NK-92 (cell line): Measurements from ENCODE around the gene MGAM2.

ENCODE experiments used
- DNase-seq: peaks from one replicate; lab custom pipeline; 2025; ENCODE audit not compliant: unreplicated experiment; lab: John Stamatoyannopoulos, UW

The MGAM2 gene

DNA sequence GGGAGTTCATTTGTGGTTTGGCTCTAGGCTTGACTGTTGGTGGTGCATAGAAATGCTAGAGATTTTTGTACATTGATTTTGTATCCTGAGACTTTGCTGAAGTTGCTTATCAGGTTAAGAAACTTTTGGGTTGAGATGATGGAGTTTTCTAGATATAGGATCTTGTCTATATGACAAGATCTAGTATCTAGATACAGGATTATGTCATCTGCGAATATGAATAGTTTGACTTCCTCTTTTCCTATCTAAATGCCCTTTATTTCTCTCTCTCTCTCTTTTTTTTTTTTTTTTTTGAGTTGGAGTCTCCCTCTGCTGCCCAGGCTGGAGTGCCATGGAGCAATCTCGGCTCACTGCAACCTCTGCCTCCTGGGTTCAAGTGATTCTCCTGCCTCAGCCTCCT is 62.9 kb downstream of the MGAM2 start:
- no peak for DNase-seq

DNA sequence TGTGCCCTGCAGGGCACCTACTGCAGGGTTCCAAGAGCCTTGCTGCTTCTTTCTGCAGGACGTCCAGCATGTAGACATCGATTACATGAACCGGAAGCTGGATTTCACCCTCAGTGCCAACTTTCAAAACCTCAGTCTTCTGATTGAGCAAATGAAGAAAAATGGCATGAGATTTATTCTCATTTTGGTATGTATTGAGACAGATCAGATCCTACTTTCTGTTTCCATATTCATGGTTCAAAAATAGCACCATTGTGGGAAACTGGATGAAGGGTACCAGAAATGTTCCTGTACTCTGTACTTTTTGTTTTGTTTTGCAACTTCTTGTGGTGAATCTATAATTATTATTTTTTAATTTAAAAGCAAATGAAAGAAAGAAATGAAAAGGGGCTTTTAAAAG is 64.1 kb downstream of the MGAM2 start:
- DNase-seq, result no peak

DNA sequence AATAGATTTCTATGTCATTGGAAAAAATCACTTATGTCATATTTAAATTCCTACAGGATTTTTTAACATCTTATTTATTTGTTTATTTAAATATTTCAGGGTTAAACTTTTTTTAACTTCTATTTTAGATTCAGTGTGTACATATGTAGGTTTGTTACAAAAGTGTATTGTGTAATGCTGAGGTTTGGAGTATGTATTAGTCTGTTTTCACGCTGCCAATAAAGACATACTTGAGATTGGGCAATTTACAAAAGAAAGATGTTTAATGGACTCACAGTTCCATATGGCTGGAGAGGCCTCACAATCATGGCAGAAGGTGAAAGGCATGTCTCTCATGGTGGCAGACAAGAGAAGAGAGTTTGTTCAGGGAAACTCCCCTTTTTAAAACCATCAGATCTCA is 65.4 kb downstream of the MGAM2 start:
- DNase-seq, result no peak

DNA sequence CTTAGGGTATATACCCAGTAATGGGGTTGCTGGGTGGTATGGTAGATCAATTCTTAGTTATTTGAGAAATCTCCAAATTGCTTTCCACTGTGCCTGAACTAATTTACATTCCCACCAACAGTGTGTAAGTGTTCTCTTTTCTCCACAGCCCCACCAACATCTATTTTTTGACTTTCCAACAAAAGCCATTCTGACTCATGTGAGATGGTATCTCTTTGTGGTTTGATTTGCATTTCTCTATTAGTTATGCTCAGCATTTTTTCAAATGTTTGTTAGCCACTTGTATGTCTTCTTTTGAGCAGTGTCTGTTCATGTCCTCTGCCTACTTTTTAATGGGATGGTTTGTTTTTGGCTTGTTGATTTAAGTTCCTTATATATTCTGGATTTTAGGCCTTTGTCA is 66.4 kb downstream of the MGAM2 start:
- DNase-seq, result no peak

DNA sequence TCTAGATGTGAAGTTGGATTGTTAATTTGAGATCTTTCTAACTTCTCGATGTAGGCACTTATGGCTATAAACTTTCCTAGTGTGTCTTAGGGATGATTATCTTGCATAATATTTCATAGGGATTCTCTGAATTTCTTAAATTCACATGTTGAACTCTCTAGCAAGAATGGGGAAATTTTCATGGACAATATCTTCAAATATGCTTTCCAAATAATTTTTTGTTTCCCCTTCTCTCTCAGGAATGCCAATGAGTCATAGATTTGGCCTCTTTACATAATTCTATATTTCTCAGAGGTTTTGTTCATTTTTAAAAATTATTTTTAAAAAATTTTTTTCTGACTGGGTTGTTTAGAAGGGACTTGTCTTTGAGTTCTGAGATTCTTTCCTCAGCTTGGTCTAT is 68.9 kb downstream of the MGAM2 start:
- DNase-seq, result no peak

DNA sequence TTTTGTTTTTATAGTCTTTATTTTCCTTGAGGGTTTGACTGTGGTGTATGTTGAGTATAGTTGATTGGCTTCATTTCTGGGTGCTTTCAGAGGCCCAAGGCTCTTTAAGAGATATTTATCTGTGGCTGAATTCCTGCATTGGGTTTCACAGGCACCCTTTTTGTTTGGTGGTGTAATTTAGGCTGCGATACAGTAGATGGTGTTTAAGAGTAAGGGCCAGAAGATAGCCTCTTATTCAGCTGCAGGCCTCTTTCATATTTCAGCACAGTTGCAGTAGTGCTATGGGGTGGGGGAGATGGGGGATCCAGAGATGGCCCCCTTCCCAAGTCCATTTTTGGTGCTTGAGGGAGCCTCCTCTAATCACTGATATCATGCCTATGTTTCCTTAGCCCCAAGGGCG is 69.7 kb downstream of the MGAM2 start:
- DNase-seq, result no peak

DNA sequence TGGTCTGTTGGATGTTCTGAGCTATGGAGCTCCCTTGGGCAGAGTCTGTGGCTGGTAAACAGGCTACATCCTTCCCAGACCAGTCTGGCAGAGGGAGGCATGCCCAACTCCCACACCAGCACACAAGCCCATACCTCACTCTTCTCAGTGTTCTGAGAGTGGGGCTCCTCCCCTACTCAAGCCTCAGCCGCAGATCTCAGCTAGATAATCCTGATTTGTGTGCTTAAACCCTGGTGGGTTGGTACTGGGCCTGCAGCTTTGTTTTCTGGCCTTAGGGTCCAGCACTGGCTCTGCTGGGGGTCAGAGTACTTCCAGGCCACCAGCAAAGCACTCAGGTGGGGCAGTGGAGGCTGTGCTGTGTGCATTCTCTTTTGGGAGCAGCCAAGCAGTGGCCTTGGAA is 70.4 kb downstream of the MGAM2 start:
- no peak for DNase-seq

DNA sequence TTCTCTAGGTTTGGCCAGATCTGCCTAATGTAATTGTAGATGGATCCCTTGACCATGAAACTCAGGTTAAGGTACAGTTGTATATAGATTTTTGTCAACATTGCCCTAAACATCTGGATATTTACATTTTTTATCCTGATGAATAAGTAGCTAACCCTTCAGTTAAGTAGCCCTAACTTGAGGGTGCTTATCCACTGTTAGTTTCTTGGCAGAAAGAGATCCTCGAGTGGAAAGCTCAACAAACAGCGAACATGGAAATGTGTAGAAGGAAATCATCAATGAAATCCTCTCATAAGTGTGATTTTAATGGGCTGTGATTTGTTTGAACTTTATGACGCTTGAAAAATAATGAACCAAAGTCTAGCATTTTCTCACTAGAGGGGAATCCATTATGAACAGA is 73.6 kb downstream of the MGAM2 start:
- DNase-seq, result no peak

DNA sequence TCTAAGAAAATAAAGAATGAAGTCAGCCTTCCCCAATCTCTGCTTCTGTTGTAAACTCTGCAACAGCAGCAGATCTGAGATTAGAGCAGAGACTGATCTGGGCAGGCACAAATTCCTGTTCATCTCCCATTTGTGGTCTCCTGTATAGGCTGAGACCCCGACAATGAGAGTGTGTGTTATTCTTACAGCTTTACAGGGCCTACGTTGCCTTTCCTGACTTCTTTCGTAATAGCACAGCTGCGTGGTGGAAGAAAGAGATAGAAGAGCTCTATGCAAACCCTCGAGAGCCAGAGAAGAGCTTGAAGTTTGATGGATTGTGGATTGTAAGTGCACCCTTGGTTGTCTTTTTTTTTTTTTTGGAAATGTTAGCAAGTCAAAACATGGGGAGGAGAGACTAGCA is 74.3 kb downstream of the MGAM2 start:
- no peak for DNase-seq

DNA sequence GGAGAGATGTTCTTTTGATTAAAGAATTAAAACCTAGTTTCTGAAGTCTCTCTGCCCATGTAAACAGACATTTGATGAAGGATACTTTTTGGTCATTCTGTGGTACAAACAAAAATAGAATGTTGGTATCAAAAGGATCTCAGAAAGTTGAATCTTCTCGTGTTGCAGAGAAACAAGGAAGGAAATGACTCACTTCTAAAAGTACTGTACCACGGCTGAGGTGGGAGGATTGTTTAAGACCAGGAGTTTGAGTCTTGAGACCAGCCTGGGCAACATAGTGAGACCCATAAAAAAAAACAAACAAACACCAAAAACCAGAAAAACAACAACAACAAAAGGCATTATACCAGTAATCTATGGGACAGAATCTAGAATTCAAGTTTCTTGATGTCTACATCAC is 76.6 kb downstream of the MGAM2 start:
- DNase-seq, result no peak

DNA sequence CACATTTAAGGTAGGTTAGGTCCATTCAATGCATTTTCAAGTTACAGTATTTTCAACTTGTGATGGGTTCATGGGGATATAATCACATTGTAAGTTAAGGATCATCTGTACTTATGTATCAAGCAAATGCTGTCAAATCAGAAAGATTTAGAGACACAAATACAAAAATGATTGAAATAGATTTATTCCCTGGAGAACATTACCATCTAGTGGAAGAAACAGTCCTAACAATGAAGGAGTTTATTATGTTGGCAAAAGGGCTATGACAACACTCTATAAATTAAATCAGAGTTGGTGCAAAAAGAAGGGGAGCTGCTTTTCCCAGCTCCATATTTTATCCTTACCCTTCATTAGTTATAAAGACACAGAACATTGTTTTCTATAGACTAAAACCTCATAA is 77.3 kb downstream of the MGAM2 start:
- no peak for DNase-seq

DNA sequence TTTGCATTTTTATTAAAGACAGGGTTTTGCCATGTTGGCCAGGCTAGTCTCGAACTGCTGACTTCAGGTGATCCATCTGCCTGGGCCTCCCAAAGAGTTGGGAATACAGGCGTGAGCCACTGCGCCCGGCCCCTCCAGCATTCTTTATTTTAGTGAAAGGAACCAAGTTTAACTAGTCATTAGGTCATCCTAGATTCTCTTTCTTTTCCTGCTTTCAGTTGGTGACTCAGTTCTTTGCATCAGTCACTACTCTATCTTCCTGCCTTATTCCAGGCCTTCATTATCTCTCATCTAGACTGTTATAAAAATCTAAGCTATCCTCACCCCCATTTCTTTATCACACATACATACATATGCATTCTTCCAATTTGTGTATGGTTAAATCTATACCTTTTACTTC is 82.7 kb downstream of the MGAM2 start:
- DNase-seq, result no peak

DNA sequence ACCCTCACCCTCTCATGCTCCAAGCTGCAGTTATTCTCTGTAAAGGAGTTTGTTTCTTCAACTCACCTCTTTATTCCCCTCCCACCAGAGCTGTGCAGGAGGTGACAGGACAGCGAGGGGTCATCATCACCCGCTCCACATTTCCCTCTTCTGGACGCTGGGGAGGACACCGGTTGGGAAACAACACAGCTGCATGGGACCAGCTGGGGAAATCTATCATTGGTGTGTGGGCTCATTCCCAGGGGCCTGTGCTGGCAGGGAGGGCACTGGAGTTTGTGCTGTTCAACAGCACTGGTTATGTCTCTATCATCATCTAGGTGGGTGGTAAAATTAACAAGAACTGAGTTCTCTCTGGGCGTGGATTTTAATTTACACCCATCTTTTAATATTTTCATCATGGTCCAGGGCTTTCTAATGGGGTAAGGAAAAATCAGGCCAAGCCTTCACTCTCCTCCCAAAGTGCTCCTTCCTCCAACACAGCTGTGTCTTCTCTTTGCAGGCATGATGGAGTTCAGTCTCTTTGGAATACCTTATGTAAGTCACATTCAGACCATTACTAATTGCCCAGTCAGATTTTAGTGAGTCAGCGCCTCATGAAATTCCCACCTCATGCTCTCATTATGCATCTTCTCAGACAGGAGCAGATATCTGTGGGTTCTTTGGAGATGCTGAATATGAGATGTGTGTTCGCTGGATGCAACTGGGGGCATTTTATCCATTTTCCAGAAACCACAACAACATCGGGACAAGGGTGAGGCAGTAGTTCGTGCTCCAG is 84.7 kb downstream of the MGAM2 start:
- DNase-seq, result no peak

DNA sequence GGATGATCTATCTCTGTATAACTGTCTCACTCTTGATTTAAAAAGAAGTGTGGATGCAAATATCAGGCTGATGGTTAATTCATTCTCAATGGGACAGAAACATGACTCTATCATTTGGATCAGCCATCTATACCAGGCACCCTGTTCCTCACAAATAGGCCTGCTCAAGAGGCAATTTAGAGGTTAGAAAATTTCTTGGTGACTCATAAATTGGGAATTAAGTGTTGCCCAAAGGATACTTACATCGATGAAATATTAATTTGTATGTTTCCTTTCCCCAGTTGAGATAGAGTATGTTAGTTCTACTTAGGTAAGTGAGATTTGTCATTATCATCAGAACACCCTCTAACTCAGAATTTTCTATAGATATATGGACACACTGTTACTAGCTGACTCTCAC is 88.7 kb downstream of the MGAM2 start:
- no peak for DNase-seq

DNA sequence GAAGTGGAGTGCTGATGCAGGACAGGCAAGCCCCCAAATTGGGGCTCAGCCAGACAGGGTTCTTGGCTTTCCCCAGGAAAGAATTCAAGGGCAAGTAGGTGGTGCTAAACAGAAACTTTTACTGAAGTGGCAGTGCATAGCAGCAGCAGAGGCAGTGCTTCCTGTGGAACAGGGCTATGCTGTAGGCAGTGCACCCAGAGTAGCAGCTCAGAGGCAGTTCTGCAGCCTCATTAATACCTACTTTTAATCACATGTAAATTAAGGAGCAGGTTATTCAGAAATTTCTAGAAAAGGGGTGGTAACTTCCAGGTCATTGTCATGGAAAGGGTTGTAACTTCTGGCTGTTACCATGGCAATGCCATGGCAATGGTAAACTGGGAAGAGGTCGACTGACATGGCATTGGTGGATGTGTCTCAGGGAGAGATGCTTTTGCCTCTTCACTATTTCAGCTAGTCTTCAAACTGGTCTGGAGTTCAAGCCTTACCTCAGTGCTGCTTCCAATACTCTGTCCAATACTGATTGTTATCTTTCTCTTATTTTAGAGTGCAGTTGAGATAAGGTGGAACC is 117.1 kb downstream of the MGAM2 start:
- no peak for DNase-seq

DNA sequence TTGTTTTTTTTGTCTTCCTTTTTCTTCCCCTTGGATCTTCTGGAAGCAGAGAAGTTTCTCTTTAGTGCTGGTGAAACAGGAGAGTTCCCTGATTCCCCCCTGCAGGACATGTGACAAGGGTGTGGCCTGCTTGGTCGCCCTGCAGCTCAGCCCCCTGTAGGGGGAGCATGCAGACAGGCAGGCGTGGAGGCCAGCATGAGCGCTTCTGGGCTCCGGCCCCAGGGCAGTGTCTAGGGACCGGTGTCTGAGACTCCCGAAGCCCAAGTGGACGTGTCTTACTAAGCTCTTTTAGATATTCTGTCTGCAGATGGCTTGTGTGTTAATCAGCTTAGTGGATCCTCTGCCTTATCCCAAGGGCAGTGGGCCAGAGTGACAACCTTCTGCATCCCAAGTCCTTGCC is 120.2 kb downstream of the MGAM2 start:
- DNase-seq, result no peak

DNA sequence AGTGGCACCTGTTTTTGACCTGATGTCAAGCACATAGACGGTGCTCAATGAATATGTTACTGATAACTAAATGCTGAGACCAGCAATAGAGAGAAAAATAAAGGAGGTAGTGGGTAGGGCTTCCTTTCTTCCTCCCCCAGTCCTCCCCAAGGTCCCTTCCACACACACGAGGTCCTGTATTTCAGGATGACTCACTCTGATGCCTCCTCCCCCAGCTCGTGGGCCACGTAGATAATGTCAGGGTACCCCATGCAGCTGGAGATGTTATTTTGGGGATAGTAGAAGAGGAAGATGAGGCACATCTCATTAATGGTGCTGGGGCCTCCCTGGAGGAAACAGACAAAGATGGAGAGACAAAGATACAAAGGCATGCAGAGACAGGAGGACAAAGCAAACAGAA is 129.0 kb downstream of the MGAM2 start:
- DNase-seq, result no peak

DNA sequence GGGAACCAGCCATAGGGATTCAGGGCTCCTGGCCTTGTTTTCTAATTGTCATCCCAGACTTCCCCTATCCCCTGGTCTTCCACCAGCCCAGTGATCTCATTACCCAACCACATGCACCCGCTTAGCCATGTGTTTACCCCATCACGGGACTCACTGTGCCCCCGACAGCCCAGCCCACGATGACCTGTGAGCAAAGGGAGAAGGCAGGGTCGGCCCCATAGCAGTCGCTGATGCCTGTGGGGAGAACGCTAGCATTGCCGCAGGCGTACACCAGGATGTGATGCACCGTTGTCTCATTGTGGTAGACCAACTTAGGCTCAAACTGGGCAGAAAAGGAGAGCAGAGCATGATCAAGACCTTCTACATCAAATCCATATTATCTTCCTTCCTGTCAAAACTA is 132.3 kb downstream of the MGAM2 start:
- no peak for DNase-seq

DNA sequence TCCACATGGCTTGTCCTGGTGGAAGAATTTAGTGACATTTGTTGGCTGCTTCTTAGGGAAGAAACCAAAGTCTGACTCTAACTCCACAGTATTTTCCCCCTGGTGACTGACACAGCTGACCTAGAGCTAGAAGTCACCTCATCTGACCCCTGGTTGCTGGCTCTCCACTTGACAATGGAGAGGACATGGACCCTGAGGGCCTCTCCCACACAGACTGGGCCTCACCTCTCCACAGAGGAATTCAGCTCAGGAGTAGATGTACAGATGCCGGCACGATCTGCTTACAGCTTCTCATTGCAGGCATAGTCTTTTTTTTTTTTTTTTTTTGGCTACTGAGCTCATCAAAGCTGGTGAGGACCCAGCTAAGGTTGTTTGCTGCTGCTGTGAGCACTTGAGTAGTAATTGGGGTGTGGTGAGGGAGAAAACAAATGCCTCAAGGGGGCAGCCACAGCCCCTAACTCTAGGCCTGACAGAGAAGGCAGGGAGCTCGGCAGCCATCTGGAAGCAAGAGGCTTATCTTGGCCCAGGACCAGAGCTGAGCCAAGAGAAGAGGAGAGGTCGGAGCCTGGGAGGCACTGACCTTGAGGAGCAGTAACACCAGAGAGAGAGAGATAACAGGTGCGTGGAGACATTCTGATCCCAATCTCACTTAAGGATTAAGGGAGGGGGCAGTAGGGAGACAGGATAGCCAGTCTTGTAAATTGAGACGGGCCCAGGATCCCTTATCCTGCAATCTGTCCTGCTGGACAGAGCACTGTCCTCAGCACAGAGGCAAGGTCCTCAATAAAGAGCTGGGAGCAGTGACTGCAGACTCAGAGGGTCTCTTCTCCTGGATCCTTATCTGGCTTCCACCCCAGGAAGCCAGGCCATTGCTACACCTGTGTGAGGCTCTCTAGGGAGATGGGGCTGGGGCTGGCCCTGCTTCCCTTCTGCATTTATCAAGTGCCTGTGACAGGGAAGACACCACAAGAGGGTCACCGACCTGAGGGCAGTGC is 136.9 kb downstream of the MGAM2 start:
- no peak for DNase-seq

DNA sequence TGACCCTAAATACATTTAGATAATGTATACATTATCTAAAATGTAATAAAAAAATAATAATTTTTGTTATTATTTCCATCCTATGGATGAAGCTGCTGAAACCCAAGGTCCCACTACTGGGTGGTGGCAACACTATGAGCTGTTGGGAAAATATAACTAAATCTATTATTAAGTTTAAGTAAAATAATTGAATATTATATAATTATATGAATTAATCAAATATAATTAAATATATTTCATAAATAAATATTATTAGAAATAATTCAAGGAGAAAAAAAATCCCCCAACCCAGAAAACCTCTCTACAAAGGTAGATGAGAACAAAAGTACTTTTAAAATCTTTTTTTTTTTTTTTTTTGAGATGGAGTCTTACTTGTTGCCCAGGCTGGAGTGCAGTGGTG is 138.4 kb downstream of the MGAM2 start:
- DNase-seq, result no peak

DNA sequence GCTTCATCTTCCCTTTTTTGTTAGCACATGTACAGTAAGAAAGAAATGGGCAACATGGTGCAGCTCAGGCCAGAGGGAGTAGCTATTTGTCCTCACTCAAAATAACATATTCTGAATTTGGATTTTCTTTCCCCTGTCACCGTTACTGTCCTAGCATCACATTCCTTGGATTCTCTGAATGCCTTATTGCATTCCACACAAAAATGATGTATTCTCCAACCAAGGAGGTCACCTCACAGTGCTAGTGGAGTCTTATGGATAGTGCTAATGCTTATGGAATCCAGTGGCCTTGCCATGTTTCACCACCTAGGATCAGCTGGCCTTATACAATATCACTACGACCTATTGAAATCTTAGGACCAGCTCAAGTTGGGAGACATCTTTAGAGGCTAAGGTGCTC is 139.2 kb downstream of the MGAM2 start:
- DNase-seq, result no peak

DNA sequence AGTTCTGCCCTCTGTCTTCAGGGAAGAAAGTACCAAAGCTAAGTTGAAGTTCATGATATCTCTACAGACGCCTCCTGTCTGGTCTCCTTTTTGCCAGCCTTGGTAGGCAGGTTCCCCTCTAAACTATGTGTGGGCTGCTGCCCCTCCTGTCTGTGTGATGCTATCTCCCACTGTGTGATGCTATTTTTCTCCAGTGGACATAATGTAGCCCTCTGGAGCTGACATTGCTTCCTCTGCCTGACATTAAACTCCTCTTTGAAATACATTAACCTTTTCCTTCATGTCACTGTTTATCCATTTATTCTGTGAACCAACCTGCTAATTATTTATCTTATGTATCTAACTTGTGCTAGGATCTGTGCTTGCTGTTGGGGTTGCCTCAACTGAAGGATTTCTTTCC is 146.4 kb downstream of the MGAM2 start, which contains the start of gene PRSS58:
TSS of gene PRSS58 (minus strand) at position 101 of the 400 bp plus-strand sequence. CDS start 351 bp downstream, outside the sequence.
- DNase-seq, result no peak
